G401 (cell line): ENCODE measurements around the gene CREG1. TPM values are rescaled to one million over a fixed set of nuclear protein-coding genes. Genes with fewer than 3 reads are reported as not detected.
A peak's percentile ranks its signal among the peaks of the same experiment; 100 is the strongest.
"Not testable (repeated sequence)": the region's sequence is repeated elsewhere in the genome, so short reads cannot be mapped to it uniquely, and the experiment has no call there.

Experiments used
- DNase-seq: peaks from one replicate; pipeline ENCODE4 v3.0.0-alpha.2; 2015; ENCODE audit warnings: low spot score
- in situ Hi-C: cut with HindIII; loops from 2 replicates; pipeline ENCODE4 v1.10.0; 2016; ENCODE audit warnings: low sequenced_read_pairs, mixed read lengths
- total RNA-seq: library from RNA; depleted of rRNA; stranded (reverse); fragments of >200 nt; shearing (Covaris generic); gene quantifications from 2 replicates; pipeline ENCODE4 v1.2.3, GENCODE V29; 2014; rRNA removed

Gene CREG1
- total RNA-seq: 1,472 and 1,526 TPM in 2 replicates

GRCh38 chr1:167553136-167554027 lies at the start of gene CREG1:
Gene CREG1 (minus strand): TSS chr1:167553762.
- peak; percentile 97 for DNase-seq
- in situ Hi-C loops: loop anchor here (10.0 kb wide), 2 partner anchors 289 to 489 kb away; no protein-coding TSS in a partner anchor

GRCh38 chr1:167602840-167603239 lies 49.3 kb upstream of the CREG1 start:
- in situ Hi-C loops: no loop called here
- no peak for DNase-seq

DNA sequence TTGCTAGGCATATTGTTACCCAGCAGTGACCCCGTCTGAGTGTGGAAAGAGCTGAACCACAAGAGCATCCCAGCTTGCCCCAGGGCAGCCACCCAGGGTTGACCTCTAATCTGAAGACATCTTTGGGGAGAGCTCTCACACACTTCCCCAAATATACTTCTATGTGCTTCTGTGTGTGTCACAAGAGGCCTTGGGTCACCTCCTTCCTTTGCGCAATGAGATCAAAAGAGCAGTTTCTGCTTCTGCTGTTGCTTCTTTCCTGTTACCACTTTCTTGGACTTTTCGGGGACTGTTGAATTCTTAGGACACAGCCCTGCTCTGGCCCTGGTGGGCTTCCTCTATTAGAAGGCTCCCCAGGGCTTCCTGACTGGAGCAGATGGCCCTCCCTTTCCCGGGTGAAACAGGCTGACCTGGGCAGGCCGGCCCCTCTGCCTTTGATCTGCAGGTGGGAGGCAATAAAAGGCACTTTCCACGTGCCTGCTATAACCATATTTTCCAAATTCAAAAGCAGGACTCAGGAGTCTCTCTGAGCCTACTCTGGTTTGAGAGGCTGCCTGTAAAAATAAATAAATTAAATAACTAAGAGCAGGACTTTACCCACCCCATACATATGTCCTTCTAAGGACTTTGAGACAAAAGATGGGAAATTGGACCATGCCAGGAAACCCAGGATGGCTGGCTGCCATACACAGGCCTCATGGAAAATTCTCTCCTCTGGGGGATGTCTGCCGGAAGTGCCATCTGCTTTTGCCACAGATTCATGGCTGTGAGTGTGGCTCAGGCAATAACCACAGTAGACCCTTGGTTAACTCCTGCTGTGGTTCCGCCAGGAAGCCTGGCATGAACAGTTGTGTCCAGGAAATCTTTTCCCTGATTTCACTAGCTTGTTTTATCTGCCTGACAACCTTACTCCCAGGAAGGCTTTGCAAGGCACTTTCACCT lies 48.2 kb upstream of the CREG1 start:
- in situ Hi-C loops: no loop called here
- DNase-seq: peak; percentile 67

GRCh38 chr1:167599957-167600581 lies 46.5 kb upstream of the CREG1 start:
- DNase-seq: peak; percentile 80
- in situ Hi-C loops: no loop called here

DNA sequence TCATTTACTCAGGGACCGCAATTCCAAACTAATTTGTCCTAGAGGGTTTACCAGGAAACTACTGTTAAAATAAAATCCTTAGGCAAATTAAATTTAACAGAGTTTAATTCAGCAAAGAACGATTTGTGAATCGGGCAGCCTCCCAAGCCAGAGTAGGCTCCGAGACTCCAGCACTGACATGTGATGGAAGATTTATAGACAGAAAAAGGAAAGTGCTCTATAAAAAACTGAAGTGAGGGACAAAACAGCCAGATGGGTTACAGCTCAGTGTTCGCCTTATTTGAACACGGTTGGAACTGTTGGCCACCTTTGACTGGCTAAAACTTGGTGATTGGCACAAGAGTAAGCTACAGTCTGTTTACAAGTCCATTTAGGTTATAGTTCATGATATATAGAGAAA lies 41.3 kb upstream of the CREG1 start:
- in situ Hi-C loops: no loop called here
- DNase-seq: no peak

DNA sequence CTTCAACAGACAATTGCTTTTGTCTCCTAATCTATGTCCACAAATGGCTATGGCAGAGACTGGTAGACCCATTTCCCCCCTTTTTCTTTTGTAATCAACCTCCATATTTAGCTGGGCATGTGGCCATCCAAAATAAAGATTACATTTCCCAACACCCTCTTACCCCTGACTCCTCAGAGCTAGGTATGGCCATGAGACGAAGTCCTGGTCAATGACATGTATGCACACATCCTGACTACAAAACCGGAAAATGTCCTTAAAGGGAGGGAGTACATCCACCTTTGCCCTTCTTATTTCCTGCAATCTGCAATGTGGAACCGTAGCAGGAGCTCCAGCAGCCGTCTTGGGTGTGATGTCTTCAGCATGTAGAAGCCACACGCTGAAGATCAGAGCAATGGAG lies 40.3 kb upstream of the CREG1 start:
- no peak for DNase-seq

DNA sequence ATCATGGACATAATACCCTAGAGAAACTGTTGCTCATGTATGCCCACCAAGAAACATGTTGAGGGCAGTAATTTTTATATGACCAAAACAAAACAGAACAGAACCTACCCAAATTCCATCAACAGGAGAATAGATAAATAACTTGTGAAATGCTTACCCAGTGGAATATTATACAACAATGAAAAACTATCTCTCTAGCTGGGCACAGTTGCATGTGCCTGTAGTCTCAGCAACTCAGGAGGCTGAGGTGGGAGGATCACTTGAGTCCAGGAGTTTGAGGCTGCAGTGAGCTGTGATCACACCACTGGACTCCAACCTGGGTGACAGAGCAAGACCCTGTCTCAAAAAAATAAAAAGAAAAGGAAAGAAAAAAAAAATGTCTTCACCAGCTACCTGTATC lies 38.9 kb upstream of the CREG1 start:
- in situ Hi-C loops: no loop called here
- DNase-seq: no peak

More for the DNA sequence above, 40.3 kb upstream of the CREG1 start:
- in situ Hi-C loops: no loop called here

DNA sequence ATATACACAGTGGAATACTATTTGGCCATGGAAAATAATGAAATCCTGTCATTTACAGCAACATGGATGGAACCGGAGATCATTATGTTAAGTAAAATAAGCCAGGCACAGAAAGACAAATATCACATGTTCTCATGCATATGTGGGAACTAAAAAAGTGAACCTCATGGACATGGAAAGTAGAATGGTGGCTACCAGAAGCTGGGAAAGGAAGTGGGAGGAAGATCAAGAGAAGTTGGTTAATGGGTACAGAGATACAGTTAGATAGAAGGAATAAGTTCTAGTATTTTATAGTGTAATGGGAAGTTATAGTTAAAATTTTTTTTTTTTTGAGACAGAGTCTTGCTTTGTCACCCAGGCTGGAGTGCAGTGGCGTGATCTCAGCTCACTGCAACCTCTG lies 34.8 kb upstream of the CREG1 start:
- no peak for DNase-seq
- in situ Hi-C loops: no loop called here

DNA sequence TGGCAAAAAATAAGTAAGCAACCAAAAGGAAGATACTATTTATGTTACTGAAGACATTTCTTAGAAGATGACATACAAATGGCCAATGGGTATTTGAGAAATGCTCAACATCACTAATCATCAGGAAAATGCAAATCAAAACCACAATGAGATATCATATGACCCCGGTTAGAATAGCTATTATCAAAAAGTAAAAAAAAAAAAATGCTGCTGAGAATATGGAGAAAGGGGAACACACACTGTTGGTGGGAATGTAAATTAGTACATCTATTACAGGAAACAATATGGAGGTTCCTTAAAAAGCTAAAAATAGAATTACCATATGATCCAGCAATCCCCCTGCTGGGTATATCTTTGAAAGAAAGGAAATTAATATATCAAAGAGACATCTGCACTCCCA lies 34.3 kb upstream of the CREG1 start:
- no peak for DNase-seq
- in situ Hi-C loops: no loop called here

GRCh38 chr1:167587342-167587741 lies 33.8 kb upstream of the CREG1 start:
- in situ Hi-C loops: no loop called here
- no peak for DNase-seq

GRCh38 chr1:167584581-167584980 lies 31.0 kb upstream of the CREG1 start:
- DNase-seq: no peak
- in situ Hi-C loops: no loop called here

- DNase-seq: no peak
- in situ Hi-C loops: no loop called here
Observed at GRCh38 chr1:167582722-167583121, 29.2 kb upstream of the CREG1 start.

DNA sequence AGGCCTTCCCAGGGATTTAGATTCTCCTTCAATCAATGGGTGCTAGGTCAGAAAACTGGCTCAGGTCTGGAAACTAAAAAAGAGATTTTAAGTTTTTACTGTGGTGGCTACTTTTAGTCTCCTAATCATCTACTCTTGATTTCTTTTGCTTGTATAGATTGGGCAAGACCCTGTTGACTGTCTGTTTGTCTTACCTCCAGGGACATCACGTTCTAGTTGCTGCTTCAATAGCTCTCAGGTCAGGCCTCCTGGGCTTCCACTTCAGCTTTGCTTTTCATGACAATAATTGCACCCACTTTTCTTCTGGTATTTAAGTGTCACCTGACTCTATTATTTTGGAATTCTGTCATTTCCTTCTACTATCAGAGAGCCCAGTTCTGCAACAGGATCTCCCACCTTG lies 28.5 kb upstream of the CREG1 start:
- no peak for DNase-seq
- in situ Hi-C loops: no loop called here

DNA sequence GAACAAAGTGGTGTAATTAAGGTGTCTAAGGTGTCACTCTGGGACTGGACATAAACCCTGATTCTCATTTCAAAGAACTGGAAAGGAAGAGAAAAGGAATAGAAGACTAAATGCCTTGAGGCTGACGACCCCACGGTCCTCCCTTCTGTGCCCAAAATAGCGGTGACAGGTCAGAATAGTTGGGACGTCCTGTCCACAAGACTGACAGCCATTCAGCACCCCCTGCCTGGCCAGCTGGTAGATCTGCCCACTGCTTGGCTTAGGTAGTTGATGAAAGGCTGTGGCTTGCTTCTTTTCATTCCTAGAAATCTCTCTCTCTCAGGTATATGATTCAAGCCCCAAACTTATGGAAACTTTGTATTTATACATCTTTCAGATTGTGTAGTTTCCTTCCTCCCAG lies 26.4 kb upstream of the CREG1 start:
- in situ Hi-C loops: no loop called here
- no peak for DNase-seq

GRCh38 chr1:167578939-167579521 lies 25.5 kb upstream of the CREG1 start:
- no peak for DNase-seq
- in situ Hi-C loops: no loop called here

DNA sequence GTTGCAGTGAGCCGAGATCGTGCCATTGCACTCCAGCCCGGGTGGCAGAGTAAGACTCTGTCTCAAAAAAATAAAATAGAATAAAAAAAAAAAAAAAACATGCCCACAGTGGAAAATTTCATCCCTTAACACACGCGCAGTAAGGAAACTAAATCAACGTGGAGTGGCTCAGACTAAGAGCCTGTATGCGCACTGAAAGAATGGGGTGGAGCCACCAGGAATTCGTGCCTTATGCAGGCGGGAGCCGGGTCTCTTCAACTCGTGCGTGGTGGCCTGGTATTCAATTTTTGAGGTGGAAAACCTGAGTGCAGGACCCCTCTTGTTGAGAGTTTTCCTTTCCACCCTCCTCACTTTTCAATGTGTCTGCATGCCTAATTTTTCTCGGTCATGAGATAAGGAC lies 22.1 kb upstream of the CREG1 start:
- DNase-seq: no peak
- in situ Hi-C loops: no loop called here

DNA sequence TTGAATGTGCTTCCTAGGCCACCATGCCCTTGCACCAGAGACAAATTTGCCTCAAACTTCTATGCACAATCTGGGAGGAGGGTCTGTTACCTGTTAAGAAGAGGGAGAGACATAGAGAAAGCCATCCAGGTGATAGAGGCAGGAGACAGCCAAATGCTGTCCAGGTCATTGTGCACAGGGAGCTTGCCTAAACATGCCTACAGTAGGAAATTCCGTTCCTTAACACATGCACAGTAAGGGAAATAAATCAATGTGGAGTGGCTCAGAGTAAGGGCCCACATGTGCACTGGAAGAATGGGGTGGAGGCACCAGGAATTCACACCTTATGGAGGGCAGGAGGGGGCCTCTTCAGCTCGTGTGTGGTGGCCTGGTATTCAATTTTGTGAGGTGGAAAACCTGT lies 19.5 kb upstream of the CREG1 start:
- in situ Hi-C loops: no loop called here
- DNase-seq: no peak

- in situ Hi-C loops, DNase-seq: not testable (repeated sequence)
Observed at GRCh38 chr1:167570712-167571111, 17.1 kb upstream of the CREG1 start.

GRCh38 chr1:167567663-167568062 lies 14.1 kb upstream of the CREG1 start:
- DNase-seq: no peak
- in situ Hi-C loops: no loop called here
